ENCODE results near the gene NTRK1.
A peak's percentile ranks its signal among the peaks of the same experiment; 100 is the strongest.

Gene NTRK1

DNA sequence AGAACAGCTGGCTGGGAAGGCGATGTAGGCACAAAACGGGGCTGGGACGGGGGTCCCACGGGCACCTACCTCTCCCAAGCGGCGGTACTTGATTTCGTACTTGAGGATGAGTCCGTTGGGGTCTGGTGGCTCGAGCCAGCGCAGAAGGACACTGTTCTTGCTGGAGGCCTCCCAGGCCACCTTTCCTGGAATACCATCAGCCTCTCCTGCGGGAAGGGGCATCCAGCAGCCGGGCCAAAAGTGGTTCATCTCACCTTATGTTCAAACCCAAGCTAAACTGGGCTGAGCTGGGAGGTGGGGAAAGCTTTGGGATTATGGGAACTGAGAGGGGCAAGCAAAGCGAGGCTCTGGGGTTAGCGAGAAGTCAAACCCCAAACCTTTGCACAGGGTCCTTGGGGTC lies 16.0 kb upstream of the NTRK1 start:
- H3K4me1 Mint-ChIP-seq: peaks cover 48% of the 10 kb centered on the region
- no peak for DNase-seq
- TF ChIP-seq CTCF (IDR thresholded peaks at IDR 0.05): no peak
- H3K27me3 Mint-ChIP-seq (ENCODE audit: low read depth, poor library complexity): peaks cover 99% of the 10 kb centered on the region
- H3K4me3 Mint-ChIP-seq: no peak overlapping the region
- H3K27ac Mint-ChIP-seq: no peak overlapping the region
- no peaks in the 10 kb centered on the region for H3K36me3 Mint-ChIP-seq (ENCODE audit: low read depth)
- H3K9me3 Mint-ChIP-seq: no peaks in the 10 kb centered on the region

- Mint-ChIP-seq H3K9me3 (no peaks in the 10 kb centered on the region), H3K4me1 (peaks cover 42% of the 10 kb centered on the region), H3K27me3 (ENCODE audit: low read depth, poor library complexity) (peaks cover 100% of the 10 kb centered on the region), H3K27ac (no peak overlapping the region), H3K36me3 (ENCODE audit: low read depth) (no peaks in the 10 kb centered on the region), H3K4me3 (peak overlapping the region; percentile 67)
- DNase-seq: peak; percentile 54
- TF ChIP-seq CTCF (IDR thresholded peaks at IDR 0.05): no peak
Observed at GRCh38 chr1:156845055-156845952, 15.4 kb upstream of the NTRK1 start.

- H3K9me3 Mint-ChIP-seq: no peaks in the 10 kb centered on the region
- DNase-seq: no peak
- no peak overlapping the region for H3K27ac Mint-ChIP-seq
- H3K27me3 Mint-ChIP-seq (ENCODE audit: low read depth, poor library complexity): peaks cover 100% of the 10 kb centered on the region
- no peak for TF ChIP-seq CTCF (IDR thresholded peaks at IDR 0.05)
- peak overlapping the region; percentile 13 for H3K4me3 Mint-ChIP-seq
- no peaks in the 10 kb centered on the region for H3K36me3 Mint-ChIP-seq (ENCODE audit: low read depth)
- peaks cover 34% of the 10 kb centered on the region for H3K4me1 Mint-ChIP-seq
Observed at GRCh38 chr1:156845953-156846545, 14.6 kb upstream of the NTRK1 start.

DNA sequence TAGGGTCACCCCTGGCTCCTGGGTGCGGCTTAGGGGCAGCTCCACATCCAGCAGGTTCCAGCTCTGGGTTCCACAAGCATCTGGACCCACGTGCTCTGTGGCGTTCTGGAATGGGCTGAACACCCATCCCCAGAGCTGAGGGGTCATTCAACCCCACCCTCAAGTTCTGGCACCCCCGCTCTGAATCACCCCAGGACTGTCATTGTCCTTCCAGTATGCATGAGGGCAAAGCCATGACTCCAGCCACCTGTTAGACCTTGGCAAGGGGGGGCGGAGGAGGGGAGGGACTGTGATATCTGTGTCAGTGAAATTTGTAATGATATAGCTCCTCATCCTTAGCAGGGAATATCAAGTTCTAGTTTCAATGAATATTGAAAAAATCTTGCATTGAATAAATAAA lies 14.0 kb upstream of the NTRK1 start:
- peaks cover 31% of the 10 kb centered on the region for H3K4me1 Mint-ChIP-seq
- TF ChIP-seq CTCF (IDR thresholded peaks at IDR 0.05): no peak
- no peak overlapping the region for H3K27ac Mint-ChIP-seq
- DNase-seq: no peak
- H3K9me3 Mint-ChIP-seq: no peaks in the 10 kb centered on the region
- H3K27me3 Mint-ChIP-seq (ENCODE audit: low read depth, poor library complexity): peaks cover 100% of the 10 kb centered on the region
- H3K36me3 Mint-ChIP-seq (ENCODE audit: low read depth): no peaks in the 10 kb centered on the region
- no peak overlapping the region for H3K4me3 Mint-ChIP-seq

DNA sequence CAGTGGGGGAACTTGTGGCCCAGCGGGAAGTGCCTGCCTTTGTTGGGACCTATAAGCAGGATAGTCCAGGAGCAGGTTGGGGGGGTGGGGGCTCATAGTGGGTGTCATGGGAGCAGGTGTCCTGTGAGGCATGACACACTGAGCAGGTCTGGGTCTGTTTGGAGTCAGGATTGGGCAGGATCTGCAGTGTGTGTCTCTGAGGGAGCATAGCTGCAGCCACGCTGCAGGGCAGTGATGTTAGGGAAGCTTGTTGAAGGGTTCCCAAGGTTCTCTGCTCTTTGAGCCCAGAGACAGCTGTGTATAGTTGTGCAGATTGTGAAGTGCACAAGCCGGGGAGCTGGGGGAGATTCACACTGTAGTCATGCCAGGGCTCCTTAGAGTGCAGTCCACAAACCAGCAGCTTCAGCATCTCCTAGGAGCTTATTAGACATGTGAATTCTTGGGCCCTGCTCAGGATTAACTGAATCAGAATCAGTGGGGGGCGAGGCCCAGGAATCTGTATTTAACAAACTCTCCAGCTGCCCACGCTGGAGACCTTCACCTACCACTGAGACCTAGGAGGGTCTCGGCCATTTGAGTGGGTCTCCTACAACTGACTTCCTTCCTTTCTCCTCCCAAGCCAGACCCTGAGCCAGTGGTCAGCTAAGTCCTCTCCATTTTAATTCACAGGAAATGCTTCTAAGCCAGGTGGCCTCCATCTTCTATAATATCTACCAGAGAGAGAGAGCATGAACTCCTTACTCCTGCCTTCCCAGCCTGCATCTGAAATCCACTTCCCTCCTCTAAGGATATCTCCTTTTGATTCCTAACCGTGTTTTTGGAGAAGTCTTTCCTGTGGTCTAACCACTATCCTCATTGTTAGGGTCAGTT lies 12.8 kb upstream of the NTRK1 start:
- Mint-ChIP-seq H3K27me3 (ENCODE audit: low read depth, poor library complexity) (peaks cover 93% of the 10 kb centered on the region), H3K27ac (no peak overlapping the region), H3K36me3 (ENCODE audit: low read depth) (no peaks in the 10 kb centered on the region), H3K4me3 (no peak overlapping the region), H3K9me3 (no peaks in the 10 kb centered on the region), H3K4me1 (peaks cover 40% of the 10 kb centered on the region)
- no peak for TF ChIP-seq CTCF (IDR thresholded peaks at IDR 0.05)
- DNase-seq: no peak
